Body of pancreas (tissue), 4 donors: ENCODE measurements around the gene FAH. TPM values are rescaled to one million over a fixed set of nuclear protein-coding genes. Genes with fewer than 3 reads are reported as not detected.
A peak's percentile ranks its signal among the peaks of the same experiment; 100 is the strongest.

Experiments
- ATAC-seq: fragments of 150-250 bp; one replicate; pipeline ENCODE4 v1.9.1; 2016
- DNase-seq, 4 donors: peaks; one replicate each; pipeline ENCODE4 v3.0.0-alpha.2; 2019
- H3K27ac ChIP-seq, 4 donors: fragments of 200-600 bp; sonication (generic); 1 replicate in 3 of 4; 2 replicates in 1 of 4; pipeline versions ENCODE4 v1.5.1 to v1.6.1; 2016 to 2019; ENCODE audit warnings: mild to moderate bottlenecking in 1 of 4, mixed read lengths in 1 of 4, moderate library complexity in 1 of 4
- H3K27me3 ChIP-seq, 2 donors: fragments of 200-600 bp; sonication (generic); one replicate each; pipeline ENCODE4 v1.6.0; 2016; ENCODE audit warnings: mild to moderate bottlenecking in 1 of 2
- H3K36me3 ChIP-seq, 2 donors: fragments of 200-600 bp; sonication (generic); replicated peaks in 1 of 2; 2 replicates each; pipeline ENCODE4 v1.5.1; 2016; ENCODE audit warnings: low read depth in 2 of 2; ENCODE audit not compliant: insufficient read depth in 1 of 2
- H3K4me1 ChIP-seq: fragments of 200-600 bp; sonication (generic); one replicate; pipeline ENCODE4 v1.6.0; 2016
- H3K4me3 ChIP-seq, 2 donors: fragments of 200-600 bp; sonication (generic); 1 replicate in 1 of 2; 2 replicates in 1 of 2; pipeline ENCODE4 v1.5.1; 2016 to 2019
- H3K9me3 ChIP-seq, 3 donors: fragments of 200-600 bp; sonication (generic); 1 replicate in 2 of 3; 2 replicates in 1 of 3; pipeline ENCODE4 v1.5.1; 2016
- POLR2A ChIP-seq, 3 donors: fragments of 450-650 bp; IDR thresholded peaks; one replicate each; pipeline ENCODE4 v1.6.1; 2016; ENCODE audit warnings: antibody characterized with exemption in 3 of 3, mild to moderate bottlenecking in 2 of 3
- WGBS, 2 donors: methylation state at CpG; one replicate each; pipeline ENCODE4 v1.1.5; 2017; 5-methylcytosine and 5-hydroxymethylcytosine counted together
- intact Hi-C: fragments of 100-400 bp; cut with DNase I; formaldehyde crosslinking; loops from one replicate; pipeline ENCODE4 v1.15.1; 2023
- total RNA-seq, 2 donors: library from RNA; depleted of rRNA; stranded (reverse); fragments of >200 nt; gene quantifications; one replicate each; pipeline ENCODE4 v1.1.0, GENCODE V29; 2016
- TF ChIP-seq, protein P1 (sequence below), 7 experiments: fragments of 450-650 bp in 4 of 7; fragments of 200-600 bp in 3 of 7; sonication (generic) in 3 of 7; IDR thresholded peaks; one replicate each; pipeline ENCODE4 v1.5.1; 2016 to 2019; ENCODE audit warnings: antibody characterized with exemption in 7 of 7

Gene FAH
- total RNA-seq, 2 donors from 2014 or later = 8.8 to 31.0 TPM

DNA sequence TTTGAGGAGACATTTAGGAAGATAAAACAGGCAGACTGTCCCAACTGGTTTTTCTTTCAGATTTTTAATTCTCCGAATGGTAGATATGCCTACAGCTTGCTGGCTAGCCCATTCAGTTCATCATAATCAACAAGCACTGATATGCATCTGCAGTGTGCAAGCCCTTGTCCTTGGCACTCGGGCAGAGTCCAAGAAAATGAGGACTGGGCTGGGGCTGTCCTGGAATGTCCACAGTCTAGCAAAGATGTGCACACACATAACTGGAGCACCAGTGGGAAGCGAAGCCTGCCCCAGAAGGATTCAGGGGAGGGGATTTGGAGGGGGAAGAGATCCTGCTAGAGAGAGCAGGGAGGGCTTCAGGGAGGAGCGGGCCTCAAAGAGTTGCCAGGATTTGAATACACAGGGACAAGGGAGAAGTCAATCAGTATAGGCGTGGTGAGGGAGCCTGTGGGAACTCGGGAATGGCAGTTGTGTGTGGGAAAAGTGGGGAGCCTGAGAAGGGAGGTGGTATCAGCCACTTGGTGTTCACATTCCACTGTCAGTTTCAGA, 8.7 kb downstream of the FAH start:
- Histone ChIP-seq H3K4me1 (peaks cover 17% of the 10 kb centered on the region), H3K4me3 (no peak overlapping the region), H3K27me3 (no peaks in the 10 kb centered on the region), H3K36me3 (no peaks in the 10 kb centered on the region), H3K27ac (peak overlapping the region in 1 of 4 donors; percentile 3), H3K9me3 (no peaks in the 10 kb centered on the region)
- no peak for ATAC-seq
- intact Hi-C loops = no loop called here
- no peak for DNase-seq
- TF ChIP-seq POLR2A (IDR thresholded peaks at IDR 0.05) = no peak
- TF ChIP-seq, protein P1, sequence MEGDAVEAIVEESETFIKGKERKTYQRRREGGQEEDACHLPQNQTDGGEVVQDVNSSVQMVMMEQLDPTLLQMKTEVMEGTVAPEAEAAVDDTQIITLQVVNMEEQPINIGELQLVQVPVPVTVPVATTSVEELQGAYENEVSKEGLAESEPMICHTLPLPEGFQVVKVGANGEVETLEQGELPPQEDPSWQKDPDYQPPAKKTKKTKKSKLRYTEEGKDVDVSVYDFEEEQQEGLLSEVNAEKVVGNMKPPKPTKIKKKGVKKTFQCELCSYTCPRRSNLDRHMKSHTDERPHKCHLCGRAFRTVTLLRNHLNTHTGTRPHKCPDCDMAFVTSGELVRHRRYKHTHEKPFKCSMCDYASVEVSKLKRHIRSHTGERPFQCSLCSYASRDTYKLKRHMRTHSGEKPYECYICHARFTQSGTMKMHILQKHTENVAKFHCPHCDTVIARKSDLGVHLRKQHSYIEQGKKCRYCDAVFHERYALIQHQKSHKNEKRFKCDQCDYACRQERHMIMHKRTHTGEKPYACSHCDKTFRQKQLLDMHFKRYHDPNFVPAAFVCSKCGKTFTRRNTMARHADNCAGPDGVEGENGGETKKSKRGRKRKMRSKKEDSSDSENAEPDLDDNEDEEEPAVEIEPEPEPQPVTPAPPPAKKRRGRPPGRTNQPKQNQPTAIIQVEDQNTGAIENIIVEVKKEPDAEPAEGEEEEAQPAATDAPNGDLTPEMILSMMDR (IDR thresholded peaks at IDR 0.05) = no peak
- 69 to 80% methylated on average over 6 of the region's 6 CpGs for WGBS, 2 donors

DNA sequence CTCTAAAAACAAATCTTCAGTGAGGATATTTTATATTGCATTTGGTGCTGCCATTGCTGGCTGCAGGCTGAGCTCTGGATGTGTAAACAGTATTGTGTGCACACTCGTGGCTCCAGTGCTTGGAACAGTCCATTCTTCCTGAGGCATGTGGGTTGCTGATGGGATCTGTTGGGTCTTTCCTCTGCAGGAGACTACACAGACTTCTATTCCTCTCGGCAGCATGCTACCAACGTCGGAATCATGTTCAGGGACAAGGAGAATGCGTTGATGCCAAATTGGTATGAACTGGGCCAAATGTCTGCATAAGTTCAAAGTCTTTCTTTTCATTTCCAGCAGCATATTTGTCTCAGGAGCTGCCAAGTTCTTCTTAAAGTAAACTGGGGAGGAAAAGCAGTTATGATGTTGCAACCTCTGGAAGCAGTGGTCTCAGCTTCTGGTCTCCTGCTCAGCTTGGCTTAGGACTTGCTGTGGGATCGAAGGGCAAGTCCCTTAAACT, 9.3 kb downstream of the FAH start:
- no peaks in the 10 kb centered on the region for H3K9me3 ChIP-seq
- peak overlapping the region in 1 of 4 donors; percentile 3 for H3K27ac ChIP-seq
- intact Hi-C loops = no loop called here
- no peaks in the 10 kb centered on the region for H3K36me3 ChIP-seq
- no peaks in the 10 kb centered on the region for H3K27me3 ChIP-seq
- WGBS, 2 donors = 24 to 36% methylated on average over 6 of the region's 6 CpGs
- H3K4me1 ChIP-seq = peaks cover 17% of the 10 kb centered on the region
- no peak overlapping the region for H3K4me3 ChIP-seq
- ATAC-seq = peak; percentile 37
- TF ChIP-seq, protein P1 (IDR thresholded peaks at IDR 0.05) = no peak
- no peak for TF ChIP-seq POLR2A (IDR thresholded peaks at IDR 0.05)
- no peak for DNase-seq

DNA sequence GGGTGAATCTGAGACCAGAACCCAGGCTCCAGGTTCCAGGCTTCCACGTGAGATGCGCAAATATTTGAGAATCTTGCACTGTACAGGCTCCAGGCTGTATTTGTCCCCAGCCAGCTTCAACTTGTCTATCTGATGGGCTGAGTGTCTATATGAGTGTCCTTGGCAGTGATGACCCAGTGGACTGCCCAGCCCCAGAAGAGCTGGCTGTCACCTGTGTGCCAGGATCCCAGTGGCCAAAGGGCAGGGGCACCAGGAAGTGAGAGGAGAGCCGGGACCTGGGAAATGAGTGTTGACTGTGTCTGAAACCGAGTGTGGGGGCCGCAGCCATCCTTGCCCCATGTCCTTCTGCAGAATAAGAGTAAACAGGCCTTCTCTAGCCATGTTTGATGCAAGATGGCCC, 10.4 kb downstream of the FAH start:
- no peak for TF ChIP-seq POLR2A (IDR thresholded peaks at IDR 0.05)
- TF ChIP-seq, protein P1 (IDR thresholded peaks at IDR 0.05) = no peak
- Histone ChIP-seq H3K27me3 (no peaks in the 10 kb centered on the region), H3K9me3 (no peaks in the 10 kb centered on the region), H3K4me3 (no peak overlapping the region), H3K36me3 (no peaks in the 10 kb centered on the region), H3K4me1 (peaks cover 17% of the 10 kb centered on the region), H3K27ac (no peak overlapping the region)
- ATAC-seq (no peak), DNase-seq (no peak)
- 66 to 80% methylated on average over 5 of the region's 5 CpGs for WGBS, 2 donors
- intact Hi-C loops = no loop called here

DNA sequence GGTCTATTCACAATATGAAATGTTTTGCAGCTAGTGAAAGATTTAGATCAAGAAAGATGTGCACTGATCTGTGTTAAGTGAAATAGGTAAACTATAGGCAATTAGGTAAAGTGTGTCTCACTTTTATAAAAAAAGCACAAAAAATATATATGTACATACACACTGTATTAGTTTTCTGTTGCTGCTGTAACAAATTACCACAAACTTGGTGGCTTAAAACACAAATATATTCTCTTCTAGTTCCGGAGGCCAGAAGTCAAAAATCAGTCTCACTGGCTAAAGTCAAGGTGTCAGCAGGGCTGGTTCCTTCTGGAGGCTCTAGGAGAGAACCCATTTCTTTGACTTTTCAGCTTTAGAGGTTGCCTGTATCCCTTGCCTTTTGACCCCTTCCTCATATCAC, 11.1 kb downstream of the FAH start:
- peaks cover 17% of the 10 kb centered on the region for H3K4me1 ChIP-seq
- no peaks in the 10 kb centered on the region for H3K9me3 ChIP-seq
- no peaks in the 10 kb centered on the region for H3K27me3 ChIP-seq
- H3K27ac ChIP-seq = no peak overlapping the region
- H3K4me3 ChIP-seq = no peak overlapping the region
- TF ChIP-seq POLR2A (IDR thresholded peaks at IDR 0.05) = no peak
- TF ChIP-seq, protein P1 (IDR thresholded peaks at IDR 0.05) = no peak
- WGBS, 2 donors = 93 to 94% methylated on average over 1 of the region's 1 CpG
- ATAC-seq = no peak
- no peak for DNase-seq
- H3K36me3 ChIP-seq = no peaks in the 10 kb centered on the region
- intact Hi-C loops = no loop called here

- TF ChIP-seq POLR2A (IDR thresholded peaks at IDR 0.05) = no peak
- TF ChIP-seq, protein P1 (IDR thresholded peaks at IDR 0.05) = no peak
- H3K9me3 ChIP-seq = no peaks in the 10 kb centered on the region
- no peaks in the 10 kb centered on the region for H3K36me3 ChIP-seq
- H3K27ac ChIP-seq = no peak overlapping the region
- peaks cover 3% of the 10 kb centered on the region for H3K4me1 ChIP-seq
- DNase-seq (no peak), ATAC-seq (no peak)
- intact Hi-C loops = no loop called here
- no peaks in the 10 kb centered on the region for H3K27me3 ChIP-seq
- WGBS, 2 donors = 91 to 92% methylated on average over 8 of the region's 8 CpGs
- H3K4me3 ChIP-seq = no peak overlapping the region
Measured at GRCh38 chr15:80167936-80168335, 15.1 kb downstream of the FAH start.
